Measurements from ENCODE around the gene CBX2.

Gene CBX2

DNA sequence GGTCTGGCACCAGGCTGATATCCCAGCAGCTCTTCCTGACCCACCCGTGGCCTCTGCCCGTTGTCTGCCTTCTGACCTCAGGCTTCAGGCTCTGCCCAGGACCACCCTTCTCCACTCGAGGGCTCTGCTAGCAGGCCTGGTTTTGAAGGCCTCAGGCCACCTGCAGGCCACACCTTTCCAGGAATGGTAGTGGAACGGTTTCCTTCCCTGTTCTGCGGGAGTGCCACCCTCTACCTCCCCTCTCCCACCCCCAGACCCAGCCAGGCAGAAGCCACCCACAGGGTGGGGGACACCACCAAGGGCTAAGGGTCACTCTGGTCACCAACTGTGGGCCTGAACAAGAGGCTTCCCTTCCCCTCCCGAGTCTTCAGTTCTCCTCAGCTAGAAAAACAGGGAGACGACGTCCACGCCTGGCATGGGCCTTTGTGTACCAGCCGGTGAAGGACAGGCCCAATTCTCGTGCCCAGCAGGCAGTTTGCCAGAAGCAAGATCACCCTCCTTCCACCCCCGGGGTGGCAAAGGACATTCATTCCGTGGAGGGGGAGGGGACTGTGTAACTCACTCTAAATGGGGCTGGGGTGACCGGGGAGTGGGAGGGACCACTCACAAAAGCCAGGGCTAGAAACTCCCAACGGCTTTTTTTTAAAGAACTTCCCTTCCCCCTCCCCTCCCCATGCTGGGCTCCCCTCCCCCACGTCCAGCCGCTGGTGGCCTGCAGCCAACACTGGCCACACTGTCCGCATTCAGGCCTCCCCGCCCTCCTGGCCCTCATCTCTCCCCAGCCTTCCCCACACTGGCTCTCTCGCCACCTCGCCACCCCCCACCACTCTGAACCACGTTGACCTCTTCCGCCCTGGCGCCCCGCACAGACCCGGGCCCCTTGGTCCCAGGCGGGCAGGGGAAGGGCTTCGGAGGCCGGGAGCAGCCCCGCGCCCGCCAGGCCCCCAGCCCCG, 53.6 kb downstream of the CBX2 start:
- peaks cover 65% of the 10 kb centered on the region for H3K4me1 ChIP-seq (ENCODE audit: control insufficient read depth, insufficient read depth, low read length)
- H3K36me3 ChIP-seq (ENCODE audit: control insufficient read depth, insufficient read depth, low read length), result no peaks in the 10 kb centered on the region
- peak overlapping the region; percentile 93 for H3K9ac ChIP-seq (ENCODE audit: low read length)
- H3K9me3 ChIP-seq (ENCODE audit: control insufficient read depth, low read length), result no peaks in the 10 kb centered on the region
- H3K27me3 ChIP-seq (ENCODE audit: control insufficient read depth, insufficient read depth, low read length), result no peaks in the 10 kb centered on the region
- peak overlapping the region; percentile 7 for H3K4me3 ChIP-seq (ENCODE audit: low read length)

DNA sequence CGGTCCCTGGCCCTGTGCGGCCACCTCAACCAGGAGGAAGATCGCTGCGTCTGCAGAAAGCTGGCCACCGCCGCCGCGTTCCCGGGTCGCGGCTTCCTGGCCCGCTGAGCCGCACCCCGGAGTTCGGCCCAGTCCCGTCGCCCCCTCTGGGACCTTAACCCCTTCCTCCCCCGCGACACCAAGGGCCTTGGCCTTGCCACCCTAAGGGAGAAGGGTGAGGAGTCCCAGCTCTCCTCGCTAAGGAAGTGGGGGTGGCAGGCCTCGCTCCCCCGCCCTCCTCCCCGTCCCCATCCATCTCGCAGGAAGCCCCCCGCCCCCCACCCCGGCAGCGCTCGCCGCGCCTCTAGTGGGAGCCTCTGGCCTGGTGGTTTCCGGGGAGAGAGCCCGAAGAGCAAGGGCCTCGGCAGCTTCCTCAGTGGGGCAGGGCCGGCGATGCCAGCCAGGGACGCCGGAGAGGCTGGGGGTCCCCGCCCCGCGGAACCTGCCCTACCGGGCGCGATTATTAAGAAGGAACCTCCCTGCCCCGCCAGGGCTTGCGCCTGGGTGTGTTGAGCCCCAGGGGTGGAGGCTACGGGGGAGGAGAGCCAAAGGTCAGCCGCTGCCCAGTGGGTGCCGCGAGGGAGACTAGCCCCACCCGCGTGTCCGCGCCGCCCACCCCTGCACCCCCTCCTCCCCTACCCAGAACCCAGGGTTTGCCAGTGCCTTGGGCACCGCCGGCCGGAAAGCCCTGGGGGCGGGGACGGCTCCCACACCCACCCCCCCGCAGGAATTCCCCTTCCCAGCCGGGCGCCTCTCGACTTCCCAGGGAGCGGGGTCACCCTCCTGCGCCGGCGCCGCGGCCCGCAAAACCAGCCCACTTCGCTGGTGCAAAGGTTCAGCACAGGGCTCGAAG, 54.5 kb downstream of the CBX2 start:
- peaks cover 74% of the 10 kb centered on the region for H3K4me1 ChIP-seq (ENCODE audit: control insufficient read depth, insufficient read depth, low read length)

DNA sequence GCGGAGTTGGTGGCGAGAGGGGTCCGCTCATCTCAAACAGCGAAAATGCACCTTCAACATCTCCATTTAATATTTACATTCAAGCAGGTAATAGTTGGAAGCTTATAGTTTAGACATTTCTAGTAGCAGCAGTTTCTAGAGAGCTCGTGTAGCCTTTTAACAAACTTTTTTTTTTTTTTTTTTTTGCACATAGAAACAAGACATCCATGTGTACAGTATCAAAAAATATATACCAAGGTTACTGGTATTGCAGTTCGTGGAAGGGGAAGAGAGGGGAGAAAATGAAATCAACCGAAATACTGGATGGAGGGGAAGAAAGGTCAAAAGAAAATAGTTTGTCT, 55.1 kb downstream of the CBX2 start:
- Histone ChIP-seq H3K9me3 (ENCODE audit: control insufficient read depth, low read length) (no peaks in the 10 kb centered on the region), H3K9ac (ENCODE audit: low read length) (peak overlapping the region; percentile 93), H3K36me3 (ENCODE audit: control insufficient read depth, insufficient read depth, low read length) (no peaks in the 10 kb centered on the region), H3K4me3 (ENCODE audit: low read length) (no peak overlapping the region), H3K27me3 (ENCODE audit: control insufficient read depth, insufficient read depth, low read length) (no peaks in the 10 kb centered on the region), H3K4me1 (ENCODE audit: control insufficient read depth, insufficient read depth, low read length) (peaks cover 79% of the 10 kb centered on the region)

More for the DNA sequence above, 54.5 kb downstream of the CBX2 start:
- Histone ChIP-seq H3K27me3 (ENCODE audit: control insufficient read depth, insufficient read depth, low read length) (no peaks in the 10 kb centered on the region), H3K4me3 (ENCODE audit: low read length) (no peak overlapping the region), H3K9ac (ENCODE audit: low read length) (peak overlapping the region; percentile 93), H3K9me3 (ENCODE audit: control insufficient read depth, low read length) (no peaks in the 10 kb centered on the region), H3K36me3 (ENCODE audit: control insufficient read depth, insufficient read depth, low read length) (no peaks in the 10 kb centered on the region)

DNA sequence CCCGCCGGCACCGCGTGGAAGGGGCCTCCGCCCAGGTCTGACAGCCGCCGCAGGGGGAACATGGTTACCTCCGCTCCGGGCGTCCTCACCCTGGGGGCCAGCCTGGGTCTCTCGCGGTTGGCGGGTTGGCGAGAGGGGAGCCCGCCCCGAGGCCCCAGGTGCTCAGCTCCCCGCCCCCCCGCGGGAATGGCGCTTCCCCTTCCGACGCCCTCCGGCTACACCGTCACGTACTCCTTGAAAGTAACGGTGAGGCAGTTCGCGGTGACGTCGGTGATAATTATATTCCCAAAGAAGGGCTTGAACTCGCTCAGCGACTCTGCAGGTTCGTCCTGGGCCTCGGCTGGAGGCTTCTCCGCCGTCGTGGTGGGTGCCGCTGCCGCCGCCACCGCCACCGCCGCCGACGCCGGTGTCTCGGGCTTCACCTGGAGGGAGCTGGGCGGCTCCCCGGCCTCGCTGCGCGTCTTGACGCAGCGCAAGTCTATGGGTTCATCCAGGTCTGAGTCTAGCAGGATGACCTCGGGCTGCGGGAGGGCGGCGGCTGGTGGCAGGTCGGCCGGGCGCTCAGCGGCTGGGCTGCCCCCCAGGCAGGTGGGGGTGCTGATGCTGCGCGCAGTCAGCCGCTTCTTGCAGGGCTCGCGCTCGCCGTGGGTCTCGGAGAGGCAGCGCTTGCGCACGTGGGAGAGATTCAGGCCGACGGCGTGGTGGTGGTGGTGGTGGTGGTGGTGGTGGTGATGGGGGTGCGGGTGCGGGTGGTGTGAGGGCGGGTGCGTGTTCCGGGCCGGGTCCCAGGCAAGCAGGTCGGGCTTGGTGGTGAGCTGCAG, 56.0 kb downstream of the CBX2 start:
- Histone ChIP-seq H3K36me3 (ENCODE audit: control insufficient read depth, insufficient read depth, low read length) (no peaks in the 10 kb centered on the region), H3K27me3 (ENCODE audit: control insufficient read depth, insufficient read depth, low read length) (no peaks in the 10 kb centered on the region), H3K4me1 (ENCODE audit: control insufficient read depth, insufficient read depth, low read length) (peaks cover 73% of the 10 kb centered on the region), H3K9me3 (ENCODE audit: control insufficient read depth, low read length) (no peaks in the 10 kb centered on the region), H3K9ac (ENCODE audit: low read length) (no peak overlapping the region), H3K4me3 (ENCODE audit: low read length) (no peak overlapping the region)

DNA sequence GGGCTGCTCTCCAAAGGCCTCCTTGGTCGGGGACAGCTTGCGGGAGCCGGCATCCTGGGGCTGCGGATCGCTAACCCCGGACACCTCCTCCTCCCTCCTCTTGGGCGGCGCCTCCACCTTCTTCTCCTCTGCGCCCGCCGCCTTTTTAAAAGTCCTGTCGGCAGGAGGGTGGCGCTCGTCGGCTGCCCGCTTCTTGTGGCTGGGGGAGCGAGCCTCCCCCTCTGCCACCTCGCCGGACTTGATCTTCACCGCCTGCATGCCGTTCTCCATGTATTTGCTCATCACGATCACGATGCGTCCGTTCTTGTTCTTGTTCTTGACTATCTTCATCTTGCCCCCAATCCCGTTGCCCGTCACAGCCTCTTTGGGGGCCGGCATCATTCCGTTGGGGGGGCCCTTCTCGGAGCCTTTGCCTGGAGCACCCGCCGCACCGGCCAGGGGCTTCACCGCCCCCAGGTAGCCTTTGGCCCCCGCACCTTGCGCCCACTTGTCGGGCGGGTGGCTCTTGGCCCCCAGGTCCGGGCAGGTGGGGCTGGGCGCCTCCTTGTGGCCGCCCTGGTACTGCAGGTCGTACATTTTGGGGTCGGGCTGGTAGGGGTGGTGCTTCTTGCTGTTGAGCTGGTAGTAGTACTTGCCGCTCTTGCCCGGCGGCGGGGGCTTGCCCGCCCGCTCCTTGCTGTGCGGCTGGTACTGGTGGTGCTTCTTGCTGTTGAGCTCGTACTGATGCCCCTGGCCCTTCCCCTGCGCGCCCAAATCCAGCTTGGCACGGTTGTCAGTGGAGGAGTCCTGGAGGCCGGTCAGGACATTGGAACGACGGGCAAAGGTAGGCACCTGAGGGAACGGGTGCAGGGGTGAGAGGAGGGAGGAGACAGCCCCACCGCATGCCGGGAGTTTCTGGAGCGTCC, 56.9 kb downstream of the CBX2 start:
- Histone ChIP-seq H3K9me3 (ENCODE audit: control insufficient read depth, low read length) (no peaks in the 10 kb centered on the region), H3K27me3 (ENCODE audit: control insufficient read depth, insufficient read depth, low read length) (no peaks in the 10 kb centered on the region), H3K4me1 (ENCODE audit: control insufficient read depth, insufficient read depth, low read length) (peaks cover 68% of the 10 kb centered on the region), H3K9ac (ENCODE audit: low read length) (no peak overlapping the region), H3K36me3 (ENCODE audit: control insufficient read depth, insufficient read depth, low read length) (no peaks in the 10 kb centered on the region), H3K4me3 (ENCODE audit: low read length) (no peak overlapping the region)

DNA sequence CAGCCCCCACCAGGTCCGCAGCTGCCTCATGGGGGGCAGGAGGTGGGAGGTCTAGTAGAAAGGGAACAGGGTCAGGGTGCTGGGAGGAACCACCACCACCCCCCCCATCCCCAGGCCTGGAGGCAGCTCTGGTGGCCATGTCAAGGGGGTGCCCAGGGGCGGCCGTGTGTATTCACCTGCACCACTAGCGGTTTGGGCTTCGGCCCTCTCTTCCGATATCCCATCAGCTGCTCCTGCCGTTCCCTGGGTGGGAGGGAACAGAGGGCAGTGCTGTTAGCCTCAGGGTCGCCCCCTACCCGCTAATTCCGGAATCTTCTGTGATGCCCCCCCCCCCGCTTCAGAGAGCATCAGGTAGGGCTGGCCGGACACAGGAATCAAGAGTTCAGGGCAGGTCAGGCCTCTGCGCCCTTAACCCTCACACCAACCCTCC, 57.5 kb downstream of the CBX2 start:
- Histone ChIP-seq H3K4me1 (ENCODE audit: control insufficient read depth, insufficient read depth, low read length) (peaks cover 68% of the 10 kb centered on the region), H3K9me3 (ENCODE audit: control insufficient read depth, low read length) (no peaks in the 10 kb centered on the region), H3K4me3 (ENCODE audit: low read length) (no peak overlapping the region), H3K36me3 (ENCODE audit: control insufficient read depth, insufficient read depth, low read length) (no peaks in the 10 kb centered on the region), H3K9ac (ENCODE audit: low read length) (no peak overlapping the region), H3K27me3 (ENCODE audit: control insufficient read depth, insufficient read depth, low read length) (peaks cover 6% of the 10 kb centered on the region)

DNA sequence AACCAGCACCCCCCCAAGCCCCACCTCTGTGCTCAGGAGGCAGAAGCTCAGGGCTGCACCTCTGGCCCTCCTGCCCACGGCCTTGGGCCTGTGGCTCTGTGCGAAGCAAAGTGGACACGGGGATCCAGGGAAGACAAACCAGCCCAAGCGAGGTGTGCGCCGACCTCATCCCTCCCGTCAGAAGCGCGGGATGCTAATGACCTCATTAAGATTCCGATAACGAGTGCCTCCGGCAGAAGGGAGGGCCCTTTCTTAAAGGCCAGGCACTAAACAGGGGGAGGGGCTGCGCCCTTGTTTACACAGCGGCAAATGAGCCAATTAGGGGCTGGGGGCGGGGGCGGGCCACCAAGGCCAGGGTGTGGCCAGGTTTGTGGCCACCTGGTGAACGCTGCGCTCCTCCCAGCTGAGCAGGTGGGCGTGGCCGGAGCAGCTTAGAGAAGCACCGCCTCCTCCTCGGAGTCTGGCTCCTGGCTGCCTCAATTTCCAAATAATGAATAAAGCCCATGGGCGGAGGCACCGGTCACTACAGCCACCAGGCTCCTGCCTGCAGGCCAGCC, 58.1 kb downstream of the CBX2 start:
- H3K9ac ChIP-seq (ENCODE audit: low read length), result peak overlapping the region; percentile 90
- no peaks in the 10 kb centered on the region for H3K9me3 ChIP-seq (ENCODE audit: control insufficient read depth, low read length)
- H3K4me1 ChIP-seq (ENCODE audit: control insufficient read depth, insufficient read depth, low read length), result peaks cover 68% of the 10 kb centered on the region
- H3K4me3 ChIP-seq (ENCODE audit: low read length), result peak overlapping the region; percentile 78
- peaks cover 12% of the 10 kb centered on the region for H3K27me3 ChIP-seq (ENCODE audit: control insufficient read depth, insufficient read depth, low read length)
- no peaks in the 10 kb centered on the region for H3K36me3 ChIP-seq (ENCODE audit: control insufficient read depth, insufficient read depth, low read length)

DNA sequence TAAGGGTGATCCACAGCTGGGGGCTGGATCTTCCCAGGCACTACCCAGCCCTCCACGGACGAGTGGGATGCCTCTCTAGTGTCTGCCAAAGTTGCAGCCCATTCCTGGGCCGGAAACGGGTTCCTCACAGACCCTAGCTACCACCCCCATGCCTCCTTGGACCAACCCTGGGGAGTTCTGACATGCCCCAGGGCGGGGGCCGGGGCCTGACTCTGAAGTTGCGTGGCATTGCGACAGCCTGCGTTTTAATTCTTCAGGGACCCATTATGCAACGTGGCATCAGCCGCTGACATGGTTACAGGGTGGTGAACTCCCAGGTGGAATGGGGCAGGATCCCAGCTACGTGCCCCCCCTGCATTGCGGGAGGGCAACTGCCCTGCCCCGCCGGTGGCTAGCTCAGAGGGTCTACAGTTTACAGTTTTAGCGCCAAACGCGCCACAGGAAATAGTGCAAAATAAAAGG, 58.6 kb downstream of the CBX2 start:
- Histone ChIP-seq H3K4me3 (ENCODE audit: low read length) (peak overlapping the region; percentile 78), H3K36me3 (ENCODE audit: control insufficient read depth, insufficient read depth, low read length) (no peaks in the 10 kb centered on the region), H3K27me3 (ENCODE audit: control insufficient read depth, insufficient read depth, low read length) (peaks cover 17% of the 10 kb centered on the region), H3K4me1 (ENCODE audit: control insufficient read depth, insufficient read depth, low read length) (peaks cover 67% of the 10 kb centered on the region), H3K9me3 (ENCODE audit: control insufficient read depth, low read length) (no peaks in the 10 kb centered on the region), H3K9ac (ENCODE audit: low read length) (peak overlapping the region; percentile 90)

DNA sequence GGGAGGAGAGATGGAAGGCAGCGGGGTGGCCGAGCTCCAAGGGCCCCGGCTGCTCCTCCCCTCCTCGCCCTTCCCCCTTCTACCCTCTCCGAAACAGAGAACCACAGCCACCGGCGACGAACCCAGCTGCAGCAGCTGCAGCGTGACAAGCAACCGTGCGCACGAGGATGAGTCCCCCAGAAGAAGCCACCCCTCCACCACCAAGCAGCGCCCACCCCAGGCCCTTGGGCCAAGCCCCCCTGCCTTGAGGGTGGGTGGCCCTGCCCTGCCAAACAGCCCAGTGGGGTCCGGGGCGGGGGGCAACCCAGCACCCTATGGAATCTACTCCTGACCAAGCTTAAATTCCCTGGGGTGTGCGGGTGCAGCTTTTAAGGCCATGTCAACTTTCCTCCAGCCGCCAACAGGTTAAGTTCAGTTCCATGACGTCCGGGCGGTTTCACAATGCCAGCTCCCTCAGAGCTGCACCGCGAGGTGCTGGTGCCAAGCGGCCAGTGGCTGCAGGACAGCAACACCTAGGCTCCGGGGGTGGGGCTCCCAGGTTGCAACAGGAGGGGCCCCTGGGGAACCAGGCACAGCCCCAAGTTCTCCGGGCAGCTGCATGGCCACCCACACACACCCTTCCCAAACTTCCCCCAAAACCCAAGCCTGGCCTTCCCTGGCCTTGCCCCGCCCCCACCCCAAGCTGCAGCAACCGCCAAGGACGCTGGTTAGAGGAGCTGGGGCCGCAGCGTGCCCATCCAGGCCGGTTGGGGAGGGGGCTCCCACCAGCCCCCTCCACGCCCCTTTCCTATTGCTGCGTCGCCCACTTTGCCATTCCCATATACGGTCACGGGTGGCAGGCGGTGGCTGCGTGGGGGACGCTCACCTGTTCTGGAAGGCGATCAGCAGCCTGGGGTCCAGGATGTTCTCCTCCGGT, 59.3 kb downstream of the CBX2 start:
- Histone ChIP-seq H3K4me3 (ENCODE audit: low read length) (peak overlapping the region; percentile 78), H3K36me3 (ENCODE audit: control insufficient read depth, insufficient read depth, low read length) (no peaks in the 10 kb centered on the region), H3K27me3 (ENCODE audit: control insufficient read depth, insufficient read depth, low read length) (peaks cover 24% of the 10 kb centered on the region), H3K9ac (ENCODE audit: low read length) (peak overlapping the region; percentile 90), H3K4me1 (ENCODE audit: control insufficient read depth, insufficient read depth, low read length) (peaks cover 67% of the 10 kb centered on the region), H3K9me3 (ENCODE audit: control insufficient read depth, low read length) (no peaks in the 10 kb centered on the region)

Measured in mucosa of stomach (tissue), 1 donor.